HS-5 (cell line): ENCODE measurements around the gene FKBP4.

Source experiments
- DNase-seq: peaks from one replicate; pipeline ENCODE4 v3.0.0-alpha.2; 2012; ENCODE audit warnings: low read depth

The FKBP4 gene

GRCh38 chr12:2813214-2814185 lies 18.7 kb downstream of the FKBP4 start:
- no peak for DNase-seq

DNA sequence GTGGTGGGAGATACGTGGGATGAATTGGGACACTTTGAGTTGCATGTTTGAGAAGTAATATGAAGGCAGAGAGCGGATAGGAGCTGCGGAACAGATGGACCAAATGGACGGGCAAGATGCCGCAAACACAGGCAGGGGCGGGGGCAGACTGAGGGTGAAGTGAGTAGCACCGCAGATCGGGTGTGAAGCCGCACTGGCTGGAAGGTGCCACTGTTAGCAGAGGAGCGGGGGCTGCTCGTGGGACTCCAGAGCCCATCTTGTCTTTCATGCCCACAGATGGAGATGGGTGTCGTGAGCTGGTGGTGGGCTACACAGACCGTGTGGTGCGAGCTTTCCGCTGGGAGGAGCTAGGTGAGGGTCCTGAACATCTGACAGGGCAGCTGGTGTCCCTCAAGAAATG lies 25.0 kb downstream of the FKBP4 start:
- no peak for DNase-seq

DNA sequence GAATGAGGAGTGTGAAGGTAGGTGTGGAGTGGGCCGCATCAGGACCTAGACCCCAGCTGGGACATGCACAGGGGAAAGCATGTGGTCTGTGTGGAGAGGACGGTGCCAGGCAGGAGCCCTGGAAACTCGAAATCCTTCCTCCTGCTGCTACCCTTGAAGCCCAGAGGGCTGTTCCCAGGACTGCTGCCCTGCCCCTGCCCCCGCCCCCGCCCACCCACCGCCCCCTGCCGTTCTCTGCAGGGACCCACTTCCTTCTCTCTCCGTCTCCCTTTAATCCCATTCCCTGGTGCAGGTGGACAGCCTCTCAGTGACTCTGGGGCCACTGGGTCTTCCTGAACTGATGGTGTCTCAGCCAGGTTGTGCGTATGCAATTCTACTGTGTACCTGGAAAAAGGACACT lies 25.7 kb downstream of the FKBP4 start:
- DNase-seq = no peak

DNA sequence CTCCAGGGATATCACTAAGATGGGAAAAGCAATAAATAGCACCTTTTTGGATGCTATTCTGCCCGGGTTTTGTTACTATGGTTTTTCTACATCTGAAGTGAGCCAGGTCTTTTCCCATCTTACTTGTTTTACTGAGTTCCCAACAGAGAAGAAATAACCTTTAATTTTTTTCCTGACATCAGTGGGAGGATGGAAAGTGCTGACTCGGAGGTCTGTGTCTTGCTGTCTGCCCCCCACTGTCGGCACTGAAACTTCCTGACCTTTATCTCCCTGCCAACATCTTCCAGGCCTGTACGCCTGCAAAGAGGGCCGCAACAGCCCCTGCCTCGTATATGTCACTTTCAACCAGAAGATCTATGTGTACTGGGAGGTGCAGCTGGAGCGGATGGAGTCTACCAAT lies 28.7 kb downstream of the FKBP4 start:
- no peak for DNase-seq

- DNase-seq = no peak
Observed at GRCh38 chr12:2824541-2824940, 29.8 kb downstream of the FKBP4 start.

- no peak for DNase-seq
Observed at GRCh38 chr12:2825132-2825531, 30.4 kb downstream of the FKBP4 start.

- no peak for DNase-seq
Observed at GRCh38 chr12:2826036-2826435, 31.3 kb downstream of the FKBP4 start.

- DNase-seq = no peak
Observed at GRCh38 chr12:2826721-2827515, 32.1 kb downstream of the FKBP4 start.

DNA sequence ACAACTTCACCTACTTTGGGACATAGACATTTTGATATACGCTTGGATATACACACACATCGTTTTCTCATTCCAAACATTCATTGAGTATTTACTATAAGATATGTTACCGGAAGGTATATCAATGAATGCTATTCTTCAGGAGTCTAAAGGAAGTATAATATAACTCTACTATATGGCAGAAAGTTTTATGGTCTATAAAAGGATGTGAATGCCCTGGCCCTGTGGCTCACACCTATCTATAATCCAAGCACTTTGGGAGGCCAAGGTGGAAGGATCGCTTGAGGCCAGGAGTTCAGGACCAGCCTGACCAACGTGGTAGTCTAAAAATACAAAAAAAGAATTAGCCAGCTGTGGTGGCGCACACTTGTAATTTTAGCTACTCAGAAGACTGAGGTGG lies 34.5 kb downstream of the FKBP4 start:
- DNase-seq = no peak

- no peak for DNase-seq
Observed at GRCh38 chr12:2832550-2833127, 37.9 kb downstream of the FKBP4 start.

DNA sequence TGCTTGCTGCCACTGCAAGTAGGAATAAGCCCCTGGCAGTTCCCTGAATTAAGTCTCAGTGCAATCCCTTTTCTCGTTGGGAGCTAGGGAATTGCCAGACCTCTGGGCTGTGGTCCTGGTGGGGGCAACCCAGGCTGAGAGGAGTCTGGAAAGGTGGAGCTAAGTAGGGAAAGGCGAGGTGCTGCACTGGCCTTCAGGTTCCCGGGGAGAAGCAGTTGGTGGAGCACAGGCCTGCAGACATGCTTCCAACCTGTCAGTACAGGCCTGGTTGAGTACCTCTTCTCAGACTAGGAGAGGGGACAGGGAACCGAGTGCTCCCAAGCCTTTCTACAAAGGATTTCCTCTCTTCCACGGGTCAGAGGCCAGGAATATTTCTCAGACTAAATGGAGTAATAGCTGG lies 38.6 kb downstream of the FKBP4 start:
- DNase-seq = no peak

DNA sequence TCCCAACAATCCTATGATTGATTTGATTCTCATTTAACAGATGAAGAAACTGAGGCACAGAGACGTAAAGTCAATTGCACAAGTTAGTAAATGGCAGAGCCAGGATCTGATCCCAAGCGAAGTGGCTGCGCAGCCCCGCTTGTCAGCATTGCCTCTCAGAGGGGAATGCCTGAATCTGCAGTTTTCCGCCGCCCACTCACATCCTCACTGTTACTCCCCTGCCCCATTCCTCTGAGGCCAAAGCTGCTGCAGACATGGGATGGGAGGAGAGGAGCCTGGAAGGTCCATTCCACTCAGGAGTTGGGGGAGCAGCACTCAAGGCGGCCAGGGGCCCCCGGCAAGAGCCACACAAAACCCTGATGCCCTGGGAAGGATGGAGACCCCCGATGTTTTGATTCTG lies 39.0 kb downstream of the FKBP4 start:
- DNase-seq = no peak

DNA sequence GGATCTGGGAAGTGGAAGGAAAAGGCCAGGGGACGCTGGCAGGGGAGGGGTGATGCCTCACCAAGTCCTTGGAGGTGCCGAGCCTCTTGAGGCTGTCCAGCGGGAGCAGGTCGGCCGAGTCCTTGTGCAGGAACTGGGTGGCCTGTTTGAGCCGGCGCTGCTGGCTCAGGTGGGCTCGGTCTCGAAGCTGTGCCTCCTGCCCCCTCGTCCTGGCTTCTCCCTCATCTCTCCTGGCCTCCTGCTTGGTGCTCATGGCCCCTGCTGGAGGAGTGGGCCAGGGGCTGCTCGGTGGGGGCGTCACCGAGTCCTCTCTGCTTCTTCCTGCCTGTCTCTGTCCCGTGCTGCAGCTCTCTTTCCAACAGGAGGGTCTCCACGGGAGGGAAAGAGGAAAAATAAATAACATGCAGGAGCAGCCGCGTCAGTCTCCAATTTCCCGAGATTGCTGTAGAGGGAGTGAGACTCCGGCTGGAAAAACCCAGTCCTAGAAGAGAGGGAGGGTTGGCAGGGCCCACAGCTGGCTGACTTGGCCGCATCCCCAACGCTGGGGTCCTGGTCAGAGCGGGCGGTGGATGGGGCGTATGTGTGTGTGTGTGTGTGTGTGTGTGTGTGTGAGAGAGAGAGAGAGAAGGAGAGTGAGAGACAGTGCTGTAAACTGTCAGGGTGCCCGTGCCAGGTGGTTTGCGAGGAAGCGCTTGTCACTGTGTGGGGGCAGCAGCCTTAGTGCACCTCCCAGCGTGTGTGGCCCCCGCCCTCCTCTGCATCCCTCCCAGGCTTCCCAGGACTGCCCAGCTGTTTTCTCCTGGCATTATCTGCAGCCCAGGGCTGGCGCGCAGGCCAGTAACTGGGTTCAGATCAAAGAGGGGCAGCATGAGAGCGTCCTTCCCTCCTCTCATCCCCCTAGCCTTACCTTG lies 40.1 kb downstream of the FKBP4 start, which contains the start of gene NRIP2:
TSS of gene NRIP2 (minus strand) at position 455 of the 911 bp plus-strand sequence. CDS start at position 403, 52 bp downstream.
- no peak for DNase-seq

GRCh38 chr12:2835691-2836403 lies 41.1 kb downstream of the FKBP4 start:
- no peak for DNase-seq

- DNase-seq = no peak
Observed at GRCh38 chr12:2836574-2836973, 41.8 kb downstream of the FKBP4 start.

GRCh38 chr12:2841056-2841650 lies 46.4 kb downstream of the FKBP4 start:
- no peak for DNase-seq

DNA sequence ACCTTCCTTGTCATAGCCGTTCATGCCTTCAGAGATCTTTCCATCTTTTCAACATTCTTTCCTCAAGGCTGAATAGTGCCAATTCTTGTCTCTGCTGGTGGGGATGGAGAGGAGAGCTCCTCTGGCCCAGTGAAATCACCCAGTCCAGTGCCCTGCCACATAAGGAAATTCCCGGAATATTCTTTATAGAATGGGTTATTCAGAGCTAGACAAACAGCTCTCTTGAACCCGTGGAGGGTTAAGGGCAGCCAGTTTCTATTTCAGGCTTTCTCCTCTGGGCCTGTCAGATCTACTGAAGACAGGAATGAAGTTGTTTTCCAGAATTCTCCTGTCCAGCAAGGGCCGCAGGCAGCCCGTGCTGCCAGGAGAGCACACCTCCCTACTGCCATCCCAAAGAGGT lies 48.2 kb downstream of the FKBP4 start:
- DNase-seq = no peak

DNA sequence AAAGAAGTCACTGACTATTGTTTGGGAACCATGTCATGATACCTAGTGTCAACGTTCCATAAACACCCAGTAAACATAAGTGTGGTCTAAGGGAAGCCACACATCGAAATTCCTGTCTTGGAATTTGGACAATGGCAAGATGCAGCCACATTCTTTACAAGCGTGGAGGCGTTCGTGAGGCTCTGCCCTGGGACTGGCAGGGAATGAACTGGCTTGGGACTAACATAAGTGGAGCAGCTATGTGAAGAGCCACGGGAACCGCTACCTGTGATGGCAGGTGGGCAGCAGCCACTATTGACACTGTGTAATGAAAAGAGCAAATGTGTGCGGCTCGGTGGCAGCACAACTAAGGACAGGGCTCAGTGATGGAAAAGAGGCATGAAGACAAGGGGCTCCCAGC lies 50.0 kb downstream of the FKBP4 start:
- no peak for DNase-seq

GRCh38 chr12:2845280-2845679 lies 50.5 kb downstream of the FKBP4 start:
- DNase-seq = no peak

DNA sequence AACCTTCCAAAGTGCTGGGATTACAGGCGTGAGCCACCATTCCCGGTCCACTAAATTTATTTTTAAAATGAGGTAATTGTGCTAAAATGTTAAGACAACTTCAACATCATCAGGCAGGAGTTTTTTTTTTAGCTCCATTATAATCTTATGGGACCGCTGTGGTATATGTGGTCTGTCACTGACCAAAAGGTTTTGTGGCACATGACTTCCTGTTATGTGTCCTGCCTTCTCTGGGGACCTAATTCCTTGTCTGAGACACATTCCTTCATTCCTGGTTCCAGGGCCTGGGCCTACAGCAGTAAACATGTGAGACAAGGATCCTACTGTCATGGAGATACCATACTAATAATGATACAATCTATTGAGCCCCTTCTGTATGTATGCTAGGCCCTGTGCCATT lies 57.2 kb downstream of the FKBP4 start:
- no peak for DNase-seq

GRCh38 chr12:2853626-2854025 lies 58.9 kb downstream of the FKBP4 start:
- no peak for DNase-seq
